Fibroblast of skin of left quadriceps (primary cell): ENCODE results near the gene ZNF672.

Experiments used
- DNase-seq, 2 experiments: peaks; one replicate each; pipeline ENCODE4 v3.0.0-alpha.2; 2013; ENCODE audit warnings: low read depth in 2 of 2

Gene ZNF672

DNA sequence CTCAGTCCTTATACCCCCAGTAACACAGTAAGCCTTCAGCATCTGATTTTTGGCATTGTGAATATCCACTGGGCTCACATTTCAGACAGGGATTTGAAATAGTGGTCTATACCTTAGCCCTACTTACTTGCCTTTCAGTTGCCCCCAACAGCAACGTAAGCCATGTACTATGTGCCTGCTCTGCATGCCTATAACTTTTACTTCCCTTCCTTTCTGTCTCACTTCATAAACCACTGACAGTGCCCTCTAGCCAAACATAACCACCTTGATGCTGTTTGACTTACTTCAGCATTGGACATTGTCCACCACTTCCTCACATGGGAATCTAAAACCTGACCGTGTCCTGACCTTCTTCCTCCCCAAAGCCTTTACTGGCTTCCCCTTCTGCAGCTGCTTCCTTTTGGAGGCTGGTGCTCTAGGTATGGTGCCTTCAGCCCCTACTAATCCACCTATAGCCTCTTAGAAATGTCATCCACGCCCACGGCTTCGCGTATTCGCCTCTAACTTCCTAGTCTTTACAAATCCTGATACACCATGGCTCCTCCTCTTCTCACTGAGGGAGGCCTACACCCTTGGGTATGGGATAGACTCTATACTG, 3.6 kb upstream of the ZNF672 start:
- no peak for DNase-seq

DNA sequence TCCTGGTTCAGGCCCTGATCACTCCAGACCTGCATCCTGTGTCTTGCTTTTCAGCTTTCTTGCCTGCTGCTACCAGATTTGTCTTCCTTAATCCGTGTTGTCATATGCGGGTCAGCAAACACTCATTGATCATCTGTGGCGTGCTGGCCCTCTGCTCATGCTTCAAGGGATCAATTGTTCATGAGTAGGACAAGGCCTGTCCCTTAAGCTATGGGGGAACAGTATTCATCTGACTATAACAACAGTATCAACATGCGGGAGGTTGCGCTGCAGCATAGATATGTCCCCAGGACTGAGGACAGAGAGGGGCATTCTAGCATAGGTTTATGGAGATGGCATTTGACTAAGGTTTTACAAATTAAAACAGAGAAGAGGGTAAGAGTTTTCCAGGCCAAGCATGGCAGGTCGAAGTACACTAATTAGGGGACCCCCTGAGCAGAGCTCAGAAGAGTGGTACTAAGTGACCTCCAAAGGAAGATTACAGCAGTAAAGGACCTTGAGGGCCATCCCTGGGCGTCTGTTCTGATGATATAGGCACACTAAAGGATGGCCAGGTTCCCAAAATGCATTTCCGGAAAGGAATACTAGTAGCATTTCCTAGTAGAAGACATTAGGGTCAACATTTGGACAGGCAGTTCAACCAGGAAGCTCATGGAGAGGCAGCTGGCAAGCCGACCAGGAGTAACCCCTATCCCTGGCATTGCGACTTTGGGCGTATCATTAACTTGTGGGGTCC, 811 bp upstream of the ZNF672 start:
- DNase-seq, result no peak

DNA sequence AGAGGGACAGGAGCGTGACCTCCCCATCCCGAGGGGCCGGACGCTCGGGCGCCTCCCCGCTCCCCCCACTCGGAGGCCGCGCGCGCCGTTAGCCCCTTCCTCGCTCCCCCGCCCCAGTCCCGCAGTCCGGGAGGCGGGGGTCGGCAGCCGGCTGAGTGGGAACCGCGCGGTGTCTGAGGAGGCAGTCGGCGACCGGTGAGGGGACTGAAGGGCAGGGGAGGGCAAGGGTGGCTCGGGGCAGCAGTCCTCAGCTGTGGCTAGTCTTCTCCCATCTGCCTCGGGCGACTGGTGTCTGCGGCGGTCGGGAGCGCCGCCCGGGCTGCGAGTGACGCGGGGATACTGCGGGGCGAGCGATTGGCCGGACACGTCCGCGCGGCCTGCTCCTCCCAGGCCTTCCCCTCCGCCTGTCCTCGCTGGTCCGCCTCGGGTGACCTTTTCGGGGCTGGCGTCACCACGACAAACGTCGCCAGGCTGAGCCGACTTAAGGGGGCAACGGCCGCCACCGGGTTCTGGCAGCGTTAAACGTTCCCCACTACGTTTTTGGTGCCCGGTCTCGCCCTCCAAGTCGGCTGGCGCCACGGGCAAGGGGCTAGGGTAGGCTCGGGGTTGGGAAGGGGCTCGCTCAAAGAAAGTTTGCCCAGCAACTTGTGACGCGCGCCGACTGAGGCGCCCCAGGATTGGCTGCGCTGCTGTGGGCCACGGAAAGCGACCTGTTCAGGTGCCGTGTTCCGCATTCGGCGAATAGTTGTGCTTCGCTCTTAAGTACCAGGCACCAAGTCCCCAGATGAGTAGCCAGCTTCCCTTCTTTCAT, 538 bp downstream of the ZNF672 start:
- DNase-seq, result peak in 1 of 2 experiments; percentile 37

DNA sequence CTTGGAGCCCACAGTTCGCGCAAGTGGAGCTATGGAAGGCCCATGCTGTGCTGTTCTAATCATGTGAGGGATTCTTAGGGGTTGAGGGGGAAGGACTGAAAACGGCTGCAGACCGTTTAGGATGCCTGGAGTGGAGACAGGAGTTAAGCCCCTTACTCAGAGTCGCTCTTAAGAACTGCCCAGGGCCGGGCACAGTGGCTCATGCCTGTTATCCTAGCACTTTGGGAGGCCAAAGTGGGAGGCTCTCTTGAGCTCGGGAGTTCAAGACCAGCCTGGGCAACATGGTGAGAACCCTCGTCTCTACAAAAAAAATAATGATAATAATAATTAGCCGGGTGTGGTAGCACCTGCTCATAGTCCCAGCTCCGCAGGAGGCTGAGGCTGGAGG, 1.1 kb downstream of the ZNF672 start:
- DNase-seq, result no peak

DNA sequence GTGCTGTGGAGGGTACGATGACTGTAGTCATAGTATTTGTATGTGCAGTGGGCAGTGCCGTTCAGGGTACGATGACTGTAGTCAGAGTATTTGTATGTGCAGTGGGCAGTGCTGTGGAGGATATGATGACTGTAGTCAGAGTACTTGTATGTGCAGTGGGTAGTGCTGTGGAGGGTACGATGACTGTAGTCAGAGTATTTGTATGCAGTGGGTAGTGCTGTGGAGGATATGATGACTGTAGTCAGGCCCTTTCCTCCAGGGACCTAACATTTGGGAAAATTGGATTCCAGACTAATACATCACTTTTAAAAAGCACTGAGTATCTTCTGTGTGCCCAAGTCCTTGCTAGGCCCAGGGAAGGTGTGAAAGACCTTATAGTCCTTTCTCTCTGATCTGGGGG, 2.9 kb downstream of the ZNF672 start:
- no peak for DNase-seq

DNA sequence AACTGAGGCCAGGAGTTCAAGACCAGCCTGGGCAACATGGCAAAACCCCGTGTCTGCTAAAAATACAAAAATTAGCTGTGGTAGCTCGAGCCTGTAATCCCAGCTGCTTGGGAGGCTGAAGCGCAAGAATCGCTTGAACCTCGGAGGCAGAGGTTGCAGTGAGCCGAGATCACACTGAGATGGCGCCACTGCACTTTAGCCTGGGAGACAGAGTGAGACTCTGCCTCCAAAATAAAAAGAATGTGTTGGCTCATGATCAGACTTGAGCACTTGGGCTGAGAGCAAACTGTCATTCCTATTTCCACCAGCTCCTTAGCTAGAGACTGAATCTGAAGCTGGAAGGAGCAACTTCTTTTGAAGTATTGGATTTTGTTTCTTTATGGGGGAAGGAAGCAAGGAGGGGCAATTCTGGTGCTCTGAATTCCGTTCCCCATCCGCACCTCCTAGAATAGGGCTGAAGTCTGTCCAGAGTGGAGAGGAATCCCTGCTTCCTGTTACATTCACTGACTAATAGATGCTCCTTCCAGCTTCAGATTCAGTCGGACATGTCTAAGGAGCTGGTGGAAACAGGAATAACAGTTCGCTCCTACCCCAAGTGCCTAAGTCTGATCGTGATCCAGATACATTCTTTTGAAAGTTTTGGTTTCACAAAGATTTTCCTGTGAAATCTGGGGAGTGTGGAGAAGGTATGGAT, 3.8 kb downstream of the ZNF672 start:
- peak in 1 of 2 experiments; percentile 26 for DNase-seq

DNA sequence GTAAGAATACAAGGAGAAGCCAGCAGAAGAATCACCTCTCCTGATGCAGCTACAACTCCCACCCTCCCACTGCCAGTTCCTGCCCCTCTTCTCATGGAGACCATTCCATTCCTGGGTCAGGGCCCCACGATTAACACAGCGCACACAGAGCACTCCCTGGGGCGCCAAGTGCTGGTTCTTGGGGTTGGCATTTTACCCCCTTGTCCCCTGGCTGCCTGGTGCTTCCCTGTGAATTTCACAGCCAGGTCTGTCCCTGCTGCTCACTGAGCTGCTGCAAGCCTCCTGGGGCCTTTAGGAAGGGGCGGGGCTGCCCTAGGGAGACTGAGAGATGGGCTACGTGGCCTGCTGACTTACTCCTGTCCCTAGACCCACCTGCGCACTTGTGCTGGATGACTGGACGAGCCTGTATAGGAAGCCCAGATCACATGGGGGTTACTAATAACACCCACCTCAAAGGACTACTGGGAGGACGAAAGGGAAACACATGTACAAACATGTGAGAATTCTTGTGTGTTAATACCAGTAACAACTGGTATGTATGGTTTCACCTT, 4.8 kb downstream of the ZNF672 start:
- DNase-seq, result no peak

DNA sequence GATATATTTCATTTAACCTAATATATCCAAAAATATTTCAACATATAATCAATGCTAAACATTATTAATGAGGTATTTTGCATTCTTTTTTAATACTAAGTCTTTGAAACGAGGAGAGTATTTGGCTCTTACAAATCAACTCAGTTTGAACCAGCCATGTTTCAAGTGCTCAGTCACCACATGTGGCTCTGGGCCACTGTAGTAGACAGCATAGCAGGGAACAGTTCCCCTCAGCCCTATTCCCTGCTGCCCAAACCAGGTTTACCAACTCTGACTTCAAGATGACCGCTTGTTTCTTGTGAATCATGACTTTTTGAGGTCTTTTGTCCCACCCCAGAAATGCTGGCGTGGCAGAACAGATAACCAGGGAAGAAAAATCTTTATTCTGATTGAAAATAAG, 5.7 kb downstream of the ZNF672 start:
- no peak for DNase-seq

DNA sequence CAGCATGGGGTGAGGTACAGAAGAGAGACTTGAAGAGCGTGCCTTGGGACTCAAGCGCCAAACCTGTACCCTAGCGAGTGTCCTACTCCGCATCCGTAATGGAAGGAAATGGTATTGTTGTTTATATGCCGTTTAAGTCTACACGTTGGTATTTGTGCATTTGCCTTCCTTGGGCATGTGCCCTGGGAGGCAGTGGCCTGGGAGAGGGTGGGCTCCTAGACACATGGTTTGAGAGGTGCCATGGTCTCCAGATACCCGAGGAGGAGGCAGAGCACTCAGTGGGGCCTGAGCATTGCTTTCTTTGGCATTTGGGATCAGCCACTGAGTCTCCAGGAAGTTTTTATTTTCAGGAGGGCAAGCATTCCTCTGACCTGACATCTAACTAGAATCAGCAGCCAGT, 6.5 kb downstream of the ZNF672 start:
- DNase-seq, result no peak

DNA sequence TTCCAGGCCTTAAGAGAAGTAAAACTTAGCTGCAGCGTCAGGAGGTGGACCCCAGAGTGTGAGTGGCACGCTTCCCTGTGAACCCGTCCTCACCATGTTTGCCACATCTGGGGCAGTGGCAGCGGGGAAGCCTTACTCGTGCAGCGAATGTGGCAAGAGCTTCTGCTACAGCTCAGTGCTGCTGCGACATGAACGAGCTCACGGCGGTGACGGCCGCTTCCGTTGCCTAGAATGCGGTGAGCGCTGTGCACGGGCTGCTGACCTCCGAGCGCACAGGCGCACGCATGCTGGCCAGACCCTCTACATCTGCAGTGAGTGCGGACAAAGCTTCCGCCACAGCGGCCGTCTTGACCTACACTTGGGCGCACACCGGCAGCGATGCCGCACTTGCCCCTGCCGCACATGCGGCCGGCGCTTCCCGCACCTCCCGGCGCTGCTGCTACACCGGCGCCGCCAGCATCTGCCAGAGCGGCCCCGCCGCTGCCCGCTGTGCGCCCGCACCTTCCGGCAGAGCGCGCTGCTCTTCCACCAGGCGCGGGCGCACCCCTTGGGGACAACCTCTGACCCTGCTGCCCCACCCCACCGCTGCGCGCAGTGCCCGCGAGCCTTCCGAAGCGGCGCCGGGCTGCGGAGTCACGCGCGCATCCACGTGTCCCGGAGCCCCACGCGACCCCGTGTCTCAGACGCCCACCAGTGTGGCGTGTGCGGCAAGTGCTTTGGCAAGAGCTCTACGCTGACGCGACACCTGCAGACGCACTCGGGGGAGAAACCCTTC, 9.3 kb downstream of the ZNF672 start:
- DNase-seq, result no peak

DNA sequence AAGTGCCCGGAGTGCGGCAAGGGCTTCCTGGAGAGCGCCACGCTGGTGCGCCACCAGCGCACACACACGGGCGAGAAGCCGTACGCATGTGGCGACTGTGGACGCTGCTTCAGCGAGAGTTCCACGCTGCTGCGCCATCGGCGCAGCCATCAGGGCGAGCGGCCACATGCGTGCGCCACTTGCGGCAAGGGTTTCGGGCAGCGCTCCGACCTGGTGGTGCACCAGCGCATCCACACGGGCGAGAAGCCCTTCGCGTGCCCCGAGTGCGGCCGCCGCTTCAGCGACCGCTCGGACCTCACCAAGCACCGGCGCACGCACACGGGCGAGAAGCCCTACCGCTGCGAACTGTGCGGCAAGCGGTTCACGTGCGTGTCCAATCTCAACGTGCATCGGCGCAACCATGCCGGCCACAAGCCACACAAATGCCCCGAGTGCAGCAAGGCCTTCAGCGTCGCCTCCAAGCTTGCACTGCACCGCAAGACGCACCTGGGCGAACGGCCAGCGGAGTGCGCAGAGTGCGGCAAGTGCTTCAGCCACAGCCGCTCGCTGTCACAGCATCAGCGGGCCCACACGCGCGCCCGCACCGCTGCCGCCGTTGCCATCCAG, 10.0 kb downstream of the ZNF672 start:
- DNase-seq, result no peak

DNA sequence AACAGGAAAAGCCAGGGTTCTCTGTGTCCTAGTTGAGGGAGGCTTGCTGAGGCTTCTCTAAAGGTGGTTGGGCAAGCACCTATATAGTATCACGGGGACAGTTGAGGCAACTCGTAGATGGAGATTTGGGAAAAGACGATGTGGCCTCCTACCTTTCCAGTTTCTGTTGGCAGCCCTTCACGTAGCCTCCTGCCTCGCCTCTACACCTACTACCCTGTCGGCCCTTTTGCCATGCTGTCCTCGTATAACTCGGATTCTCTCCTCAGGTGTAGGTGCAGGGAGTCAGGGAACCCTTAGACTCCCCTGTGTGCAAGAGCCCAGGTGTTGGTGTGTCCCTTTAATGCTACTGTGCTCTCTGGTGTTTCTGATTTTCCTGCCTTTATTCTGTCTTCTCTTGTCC, 10.6 kb downstream of the ZNF672 start:
- no peak for DNase-seq

DNA sequence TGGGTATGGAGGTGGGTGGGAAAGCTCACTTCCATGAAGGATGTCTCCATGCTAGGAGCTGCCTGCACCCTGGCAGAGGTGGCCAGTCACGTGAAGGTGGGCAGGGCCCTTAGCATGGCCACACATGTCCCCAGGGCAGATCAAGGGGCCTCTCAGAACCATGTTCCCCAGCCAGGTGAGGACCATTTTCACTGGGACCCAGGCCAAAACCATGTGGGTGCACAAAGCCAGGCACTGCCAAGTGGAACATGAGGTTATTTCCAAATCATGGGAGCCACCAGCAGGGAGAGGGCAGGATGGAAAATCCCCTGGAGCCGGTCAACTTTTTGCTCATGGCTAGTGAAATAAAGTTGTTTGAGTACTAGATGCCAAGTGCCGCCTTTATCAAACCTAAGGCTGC, 11.1 kb downstream of the ZNF672 start:
- no peak for DNase-seq

DNA sequence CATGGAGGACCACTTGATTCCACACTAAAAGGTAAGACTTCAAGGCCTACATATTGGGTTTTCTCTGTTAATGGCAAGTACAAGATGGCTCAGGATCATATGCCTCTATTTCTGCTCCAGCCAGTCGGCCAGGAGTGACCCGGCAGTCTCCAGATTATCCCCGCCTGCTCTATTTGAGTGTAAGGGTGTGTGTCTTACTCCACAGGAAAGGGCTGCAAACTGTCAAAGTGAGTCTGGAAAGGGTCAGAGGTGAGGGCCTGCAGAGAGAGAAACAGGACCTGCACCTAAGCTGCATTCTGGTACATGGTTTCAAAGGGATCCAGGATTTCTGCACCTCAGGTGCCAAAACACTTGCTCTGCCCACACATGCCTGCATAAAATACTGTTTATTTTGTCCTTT, 11.6 kb downstream of the ZNF672 start:
- DNase-seq, result no peak

DNA sequence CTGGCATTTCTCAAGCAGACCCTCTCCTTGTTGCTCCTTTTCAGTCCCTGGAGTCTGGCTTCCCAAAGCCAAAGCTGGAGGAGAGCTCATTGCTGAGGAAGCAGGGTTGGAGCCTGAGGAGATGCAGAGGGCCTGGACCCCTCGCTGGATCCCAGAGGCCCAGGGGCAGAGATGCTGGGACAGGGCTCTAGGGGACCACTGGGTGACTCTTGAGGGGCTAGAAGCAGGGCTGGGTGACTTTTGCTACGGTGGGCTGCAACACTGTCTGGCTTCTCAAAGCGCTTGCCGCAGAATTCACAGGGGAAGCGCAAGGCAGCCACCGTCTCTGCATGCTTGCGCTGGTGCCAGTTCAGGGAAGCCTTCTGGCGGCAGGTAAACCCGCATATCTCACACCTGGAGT, 12.1 kb downstream of the ZNF672 start:
- DNase-seq, result no peak

DNA sequence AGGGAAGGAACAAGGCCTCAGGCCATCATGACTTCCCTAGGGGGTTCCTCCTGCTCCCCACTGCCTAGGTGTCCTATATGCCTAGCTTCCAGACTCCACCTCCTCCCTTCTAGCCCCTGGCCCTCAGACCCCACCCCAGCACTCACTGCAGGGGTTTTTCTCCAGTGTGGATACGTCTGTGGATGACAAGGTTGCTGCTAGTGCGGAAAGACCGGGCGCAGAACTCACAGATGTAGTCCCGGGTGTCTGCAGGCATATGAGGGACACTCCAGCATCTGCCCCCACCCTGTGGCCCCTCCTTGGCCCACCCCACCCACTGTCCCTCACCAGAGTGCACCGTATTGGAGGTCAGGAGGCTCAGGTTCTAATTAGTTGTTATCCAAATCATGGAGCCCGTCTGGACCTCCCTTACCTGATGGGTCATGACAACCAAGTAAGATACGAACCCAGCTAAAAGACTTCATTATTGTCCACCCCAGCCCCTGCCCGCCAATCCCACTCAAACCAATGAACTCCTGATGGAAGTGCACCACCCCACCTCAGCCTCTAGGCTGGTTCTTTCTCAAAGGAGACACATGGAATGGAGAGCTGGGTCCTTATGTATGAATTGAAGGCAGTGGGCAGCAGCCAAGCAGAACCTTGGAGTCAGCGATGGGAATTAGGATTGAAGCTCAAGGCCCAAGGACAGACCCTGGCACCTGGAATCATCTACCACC, 12.7 kb downstream of the ZNF672 start:
- no peak for DNase-seq

DNA sequence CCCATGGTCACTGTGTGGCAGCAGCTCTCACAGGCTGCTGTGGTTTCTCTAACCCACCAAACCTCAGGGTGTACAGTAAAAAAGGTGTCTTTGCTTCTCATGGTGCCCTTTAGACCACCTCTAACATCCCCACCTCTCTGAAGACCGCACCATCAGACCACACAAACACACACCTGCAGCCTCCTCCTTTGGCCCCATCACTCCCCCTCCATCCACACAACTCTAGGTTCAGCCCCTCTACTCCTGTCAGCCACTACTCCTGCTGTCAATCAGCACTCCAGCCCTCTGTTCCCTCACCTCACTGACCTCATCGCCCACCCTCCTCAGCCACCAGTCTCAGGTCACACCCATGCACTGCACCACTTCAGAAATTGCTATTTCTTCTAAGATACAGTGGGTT, 13.4 kb downstream of the ZNF672 start:
- DNase-seq, result no peak

DNA sequence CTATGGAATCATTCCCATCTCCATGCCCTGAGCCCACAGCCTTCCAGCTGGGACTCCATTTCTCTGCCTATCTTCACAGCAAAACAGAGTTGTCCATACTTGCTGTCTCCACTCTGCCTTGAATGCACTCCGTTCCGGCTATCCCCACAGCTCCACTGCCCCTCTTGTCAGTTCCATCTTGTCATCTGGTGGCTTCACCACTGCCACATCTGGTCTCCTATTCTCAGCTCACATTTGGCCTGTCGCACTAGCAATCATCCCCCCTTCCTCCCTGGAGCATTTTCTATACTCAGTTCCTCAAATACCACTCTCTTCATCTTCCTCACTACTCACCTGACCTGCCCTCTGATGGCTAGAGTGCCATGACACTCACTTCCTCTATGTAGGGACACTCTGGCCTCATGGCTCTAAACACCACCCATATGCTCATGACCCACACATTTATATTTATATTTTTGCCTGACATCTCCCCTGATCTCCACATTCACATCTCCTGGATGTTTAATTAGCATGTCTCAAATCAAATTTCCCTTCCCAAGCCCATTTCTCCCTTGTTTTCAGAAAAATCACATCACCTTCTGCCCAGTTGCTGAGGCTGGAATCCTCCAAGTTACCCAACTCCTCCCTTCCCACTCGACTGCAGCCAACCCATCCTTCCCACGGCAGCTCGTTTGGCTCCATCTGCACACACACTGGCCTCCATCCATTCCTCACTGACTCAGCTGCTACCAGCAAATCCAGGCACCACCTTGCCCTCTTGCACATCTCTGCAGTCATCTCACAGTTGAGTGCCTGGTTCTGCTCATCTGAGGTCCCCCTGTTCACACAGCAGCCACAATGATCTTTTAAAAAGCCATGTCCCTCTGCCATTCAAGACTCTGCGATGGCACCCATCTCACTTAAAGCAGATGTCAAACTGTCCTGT, 14.7 kb downstream of the ZNF672 start:
- DNase-seq, result no peak
